K562 (cell line): Measurements from ENCODE around the gene NOX5.

Source experiments
- HMBOX1 ChIP-seq: sonication (generic); IDR thresholded peaks from 2 replicates; pipeline ENCODE4 v1.6.1; 2016
- KDM1A ChIP-seq, 2 experiments: fragments of 450-650 bp; IDR thresholded peaks; 2 replicates each; pipeline ENCODE4 v1.6.1; 2016; ENCODE audit warnings: mild to moderate bottlenecking in 2 of 2

- no peak for TF ChIP-seq KDM1A (IDR thresholded peaks at IDR 0.05)
- TF ChIP-seq HMBOX1 = no peak
Measured at GRCh38 chr15:68989541-68990230, 24.8 kb upstream of the NOX5 start.
